ENCODE results near the gene CPA4.

Gene CPA4

GRCh38 chr7:130303127-130303526 is 10.2 kb downstream of the CPA4 start:
- Mint-ChIP-seq H3K4me3 (peak overlapping the region in 1 of 3 experiments; percentile 65), H3K27ac (peak overlapping the region; percentile 85 to 96 (median 91)), H3K4me1 (peaks cover 64% of the 10 kb centered on the region), H3K27me3 (ENCODE audit: low read depth) (no peaks in the 10 kb centered on the region), H3K36me3 (ENCODE audit: low read depth) (no peaks in the 10 kb centered on the region), H3K9me3 (no peaks in the 10 kb centered on the region)
- no peak for TF ChIP-seq CTCF (IDR thresholded peaks at IDR 0.05; ENCODE audit: unreplicated experiment in 3 of 3)

DNA sequence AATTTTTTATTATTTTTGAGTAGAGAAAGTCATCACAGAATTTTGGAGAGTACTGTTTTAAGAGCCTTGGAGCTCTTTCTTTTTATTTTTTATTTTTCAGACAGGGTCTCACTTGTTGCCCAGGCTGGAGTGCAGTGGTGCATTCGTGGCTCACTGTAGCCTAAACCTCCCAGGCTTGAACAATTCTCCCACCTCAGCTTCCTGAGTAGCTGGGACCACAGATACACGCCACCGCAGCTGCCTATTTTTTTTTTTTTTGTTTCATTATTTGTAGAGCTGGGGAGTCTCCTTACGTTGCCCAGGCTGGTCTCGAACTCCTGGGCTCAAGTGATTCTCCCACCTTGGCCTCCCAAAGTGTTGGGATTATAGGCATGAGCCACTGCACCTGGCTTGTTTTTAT is 10.6 kb downstream of the CPA4 start:
- H3K36me3 Mint-ChIP-seq (ENCODE audit: low read depth): no peaks in the 10 kb centered on the region
- no peak for TF ChIP-seq CTCF (IDR thresholded peaks at IDR 0.05; ENCODE audit: unreplicated experiment in 3 of 3)

GRCh38 chr7:130303982-130304381 is 11.0 kb downstream of the CPA4 start:
- no peaks in the 10 kb centered on the region for H3K27me3 Mint-ChIP-seq (ENCODE audit: low read depth)
- H3K4me1 Mint-ChIP-seq: peaks cover 56% of the 10 kb centered on the region
- no peak for TF ChIP-seq CTCF (IDR thresholded peaks at IDR 0.05; ENCODE audit: unreplicated experiment in 3 of 3)
- no peaks in the 10 kb centered on the region for H3K9me3 Mint-ChIP-seq
- H3K27ac Mint-ChIP-seq: peak overlapping the region in 1 of 3 experiments; percentile 52
- H3K36me3 Mint-ChIP-seq (ENCODE audit: low read depth): no peaks in the 10 kb centered on the region
- H3K4me3 Mint-ChIP-seq: no peak overlapping the region

More for the DNA sequence above, 10.6 kb downstream of the CPA4 start:
- Mint-ChIP-seq H3K9me3 (no peaks in the 10 kb centered on the region), H3K27ac (no peak overlapping the region), H3K4me3 (no peak overlapping the region), H3K27me3 (ENCODE audit: low read depth) (no peaks in the 10 kb centered on the region), H3K4me1 (peaks cover 60% of the 10 kb centered on the region)

DNA sequence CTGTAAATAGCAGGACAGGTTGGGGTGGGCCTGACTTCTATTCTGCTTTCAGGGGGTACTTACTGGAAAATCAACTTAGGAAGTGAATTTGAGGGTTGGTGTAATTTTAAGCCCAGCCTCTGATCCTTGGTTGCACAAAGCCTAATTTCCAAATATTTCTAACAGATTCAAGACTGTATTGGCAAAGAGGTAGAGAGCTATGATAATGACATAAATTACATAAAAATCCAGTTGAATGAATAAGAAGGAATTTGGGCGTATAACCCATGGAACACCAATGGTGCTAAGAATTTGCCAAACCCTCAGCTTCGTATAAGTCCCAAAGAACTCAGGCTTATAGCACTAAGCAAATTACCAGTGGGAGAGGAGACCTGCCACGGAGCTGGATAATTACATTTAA is 11.9 kb downstream of the CPA4 start:
- Mint-ChIP-seq H3K9me3 (no peaks in the 10 kb centered on the region), H3K27ac (peak overlapping the region; percentile 6 to 90 (median 88)), H3K4me3 (no peak overlapping the region), H3K36me3 (ENCODE audit: low read depth) (no peaks in the 10 kb centered on the region), H3K4me1 (peaks cover 47% of the 10 kb centered on the region), H3K27me3 (ENCODE audit: low read depth) (no peaks in the 10 kb centered on the region)
- TF ChIP-seq CTCF (IDR thresholded peaks at IDR 0.05; ENCODE audit: unreplicated experiment in 3 of 3): no peak

- peaks cover 42% of the 10 kb centered on the region for H3K4me1 Mint-ChIP-seq
- H3K4me3 Mint-ChIP-seq: no peak overlapping the region
- no peak for TF ChIP-seq CTCF (IDR thresholded peaks at IDR 0.05; ENCODE audit: unreplicated experiment in 3 of 3)
- H3K27ac Mint-ChIP-seq: peak overlapping the region; percentile 59 to 90 (median 88)
- H3K27me3 Mint-ChIP-seq (ENCODE audit: low read depth): no peaks in the 10 kb centered on the region
- no peaks in the 10 kb centered on the region for H3K9me3 Mint-ChIP-seq
- no peaks in the 10 kb centered on the region for H3K36me3 Mint-ChIP-seq (ENCODE audit: low read depth)
These were observed 12.6 kb downstream of the CPA4 start for GRCh38 chr7:130305433-130306042.

DNA sequence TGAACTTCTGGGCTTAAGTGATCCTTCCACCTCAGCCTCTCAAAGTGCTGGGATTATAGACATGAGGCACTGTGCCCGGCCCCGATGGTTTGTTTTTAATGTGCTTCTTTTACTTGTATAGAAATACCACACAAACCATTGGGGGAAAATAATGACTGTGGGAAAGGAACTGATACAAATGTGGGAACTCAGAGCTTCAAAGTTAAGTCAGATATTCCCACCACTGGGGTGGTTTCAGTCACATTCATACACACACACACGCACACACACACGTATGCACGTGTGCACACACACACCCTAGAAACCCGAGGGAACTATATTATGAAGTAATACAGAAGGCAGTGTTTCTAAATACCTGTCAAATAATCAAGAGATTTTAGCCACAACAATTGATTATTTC is 17.0 kb downstream of the CPA4 start:
- peaks cover 12% of the 10 kb centered on the region for H3K9me3 Mint-ChIP-seq
- H3K27ac Mint-ChIP-seq: peak overlapping the region in 1 of 3 experiments; percentile 29
- peaks cover 12% of the 10 kb centered on the region for H3K4me1 Mint-ChIP-seq
- no peak for TF ChIP-seq CTCF (IDR thresholded peaks at IDR 0.05; ENCODE audit: unreplicated experiment in 3 of 3)
- H3K36me3 Mint-ChIP-seq (ENCODE audit: low read depth): no peaks in the 10 kb centered on the region
- no peak overlapping the region for H3K4me3 Mint-ChIP-seq
- no peaks in the 10 kb centered on the region for H3K27me3 Mint-ChIP-seq (ENCODE audit: low read depth)

Measured in nephron (organoid).